Stimulated activated CD4-positive, alpha-beta T cell treated with anti-CD3 and anti-CD28 coated beads, Interleukin-2, amount 100 ng/mL, for 4 hours (primary cell): Measurements from ENCODE around the gene METTL8.

Experiments
- DNase-seq: peaks from one replicate; pipeline ENCODE4 v3.0.0-alpha.2; 2020; ENCODE audit warnings: low read depth

METTL8 gene

GRCh38 chr2:171309455-171310286, 124.1 kb downstream of the METTL8 start:
- DNase-seq = no peak

- DNase-seq = no peak
Observed at GRCh38 chr2:171308280-171309054, 125.3 kb downstream of the METTL8 start.

- DNase-seq = no peak
Observed at GRCh38 chr2:171307560-171307959, 126.2 kb downstream of the METTL8 start.

DNA sequence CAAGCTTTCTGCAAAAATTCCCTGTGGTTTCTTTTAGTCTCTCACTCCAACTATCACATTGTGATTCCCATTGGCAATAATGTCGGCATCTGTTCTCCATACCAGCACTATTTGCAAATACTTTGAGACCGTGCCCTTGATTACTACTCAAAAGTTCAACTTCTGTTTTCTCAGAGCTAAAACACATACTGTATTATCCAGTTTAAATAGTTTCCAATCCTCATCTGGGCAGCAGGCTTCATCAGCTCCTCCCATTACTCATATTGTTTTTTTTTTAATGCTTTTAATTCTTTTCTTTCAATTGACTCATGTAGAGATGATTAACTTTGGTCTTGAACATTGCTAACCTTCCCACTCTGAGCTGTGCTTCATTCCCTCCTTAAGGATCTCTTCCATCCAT, 135.8 kb downstream of the METTL8 start:
- no peak for DNase-seq

DNA sequence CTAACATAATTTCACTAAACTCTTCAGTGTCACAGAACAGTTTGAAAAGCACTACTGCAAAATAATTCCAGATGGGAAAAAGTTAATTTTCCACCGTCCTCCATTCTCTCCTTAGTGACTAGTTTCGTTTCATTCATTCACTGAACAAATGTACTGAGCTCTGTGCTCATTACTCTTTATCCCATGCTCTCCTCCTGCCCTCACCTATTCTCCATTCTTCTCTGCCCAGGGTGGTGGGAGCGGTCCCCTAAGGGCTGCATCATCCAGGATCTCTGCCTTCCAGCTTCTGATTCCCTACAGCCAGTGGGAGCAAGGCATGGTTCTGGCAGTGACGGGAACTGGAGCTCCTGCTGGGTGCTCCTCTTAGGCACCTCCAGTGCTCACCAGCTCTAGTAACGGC, 139.2 kb downstream of the METTL8 start:
- no peak for DNase-seq

DNA sequence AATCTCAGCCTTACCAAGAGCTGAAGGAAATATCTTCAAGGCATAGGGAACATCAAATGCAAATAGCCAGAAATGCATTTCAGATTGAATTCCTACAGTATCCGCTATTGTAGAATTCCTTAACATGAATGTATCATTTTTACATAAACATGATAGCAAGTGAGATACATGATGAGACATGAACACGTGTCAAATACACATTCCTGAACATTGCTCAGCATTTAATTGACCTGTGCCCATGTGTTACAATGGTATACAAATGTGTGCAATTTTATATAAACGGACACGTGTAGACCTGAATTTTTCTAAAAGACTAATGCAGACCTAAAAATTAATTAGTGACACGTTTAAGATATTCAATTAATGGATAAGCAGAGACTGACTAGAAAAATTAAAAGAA, 140.1 kb downstream of the METTL8 start:
- DNase-seq = no peak

DNA sequence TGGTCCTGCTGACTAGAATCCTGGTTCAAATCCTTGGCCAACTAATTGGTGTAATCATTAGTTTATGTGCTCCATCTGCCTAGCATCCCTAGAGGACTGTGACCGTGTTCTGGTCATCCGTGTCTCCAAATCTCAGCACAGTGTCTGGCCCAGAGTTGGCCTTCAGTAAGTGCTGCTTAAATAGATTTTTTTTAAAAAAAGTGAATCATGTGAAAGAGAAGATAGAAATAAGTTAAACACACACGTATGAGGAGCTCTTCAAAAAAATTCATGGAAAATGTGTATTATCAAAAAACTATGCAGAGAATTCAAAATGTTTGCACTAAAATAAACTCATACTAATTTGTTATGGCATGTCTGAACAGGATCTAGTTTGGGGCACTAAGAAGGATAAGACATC, 143.8 kb downstream of the METTL8 start:
- no peak for DNase-seq

GRCh38 chr2:171289316-171289715, 144.5 kb downstream of the METTL8 start:
- DNase-seq = no peak

GRCh38 chr2:171287611-171288010, 146.2 kb downstream of the METTL8 start:
- DNase-seq = no peak

DNA sequence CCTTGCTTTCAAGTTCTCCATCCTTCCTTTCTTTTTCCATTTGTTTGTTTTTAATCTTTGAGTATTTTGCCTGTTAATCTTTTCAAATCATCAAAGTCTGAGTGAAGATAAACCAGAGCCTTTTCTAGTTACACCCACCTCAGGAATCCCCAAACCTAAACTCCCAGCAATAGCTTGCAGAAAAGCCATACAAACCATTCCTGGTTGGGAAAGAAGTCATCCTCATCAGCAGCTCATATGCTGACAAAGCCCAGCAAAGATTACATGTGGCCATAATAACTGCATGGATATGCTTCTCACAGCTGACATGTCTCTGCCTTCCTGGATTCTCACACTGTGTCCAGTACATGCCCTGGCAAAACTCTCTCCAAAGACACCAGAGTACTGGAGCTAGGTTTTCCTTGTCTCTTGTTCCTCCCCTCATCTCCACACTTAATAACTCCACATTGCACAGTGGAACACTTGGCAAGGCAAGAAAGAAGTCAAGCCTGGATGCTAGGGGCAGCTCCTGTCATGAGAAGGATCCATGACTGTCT, 146.7 kb downstream of the METTL8 start:
- no peak for DNase-seq

DNA sequence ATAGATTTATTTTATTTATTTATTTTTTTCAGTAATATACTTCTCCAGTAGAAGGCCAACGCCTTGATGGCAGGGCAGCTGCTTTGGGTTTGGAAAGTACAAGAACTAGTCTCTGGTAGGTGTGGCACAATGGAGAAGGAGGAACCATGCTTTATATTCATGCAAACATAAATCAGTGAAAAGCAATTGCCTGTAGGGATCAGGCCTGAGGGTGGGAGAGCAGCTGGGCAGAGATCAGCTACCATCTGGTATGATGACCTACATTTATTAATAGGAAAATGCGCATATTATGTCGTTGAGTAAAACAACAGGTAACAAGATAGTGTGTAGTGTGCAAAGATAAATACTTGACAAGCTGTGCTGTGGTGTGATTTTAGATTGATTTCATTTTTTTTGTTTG, 152.7 kb downstream of the METTL8 start:
- DNase-seq = no peak

GRCh38 chr2:171279983-171280790, 153.6 kb downstream of the METTL8 start:
- no peak for DNase-seq

GRCh38 chr2:171274757-171275156, 159.0 kb downstream of the METTL8 start:
- DNase-seq = no peak

GRCh38 chr2:171271971-171272436, 161.8 kb downstream of the METTL8 start:
- no peak for DNase-seq

DNA sequence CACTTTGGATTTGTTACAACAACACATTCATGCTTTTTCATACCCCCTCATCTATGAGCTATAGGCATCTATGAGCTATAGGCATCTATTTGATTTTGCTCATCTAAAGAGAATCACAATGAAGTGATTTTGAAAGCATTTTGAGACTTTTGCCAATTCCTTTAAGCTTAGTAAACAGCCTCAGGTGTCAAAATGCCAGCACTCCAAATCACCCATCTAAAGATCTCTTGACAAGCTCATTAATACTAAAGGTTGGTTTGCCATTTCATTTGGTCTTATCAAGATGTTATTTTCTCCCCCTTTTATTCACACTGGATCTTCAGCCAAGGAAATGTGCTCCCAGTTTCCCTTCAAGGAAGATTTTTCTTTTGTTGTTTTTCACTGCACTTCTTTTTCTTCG, 162.4 kb downstream of the METTL8 start:
- no peak for DNase-seq

GRCh38 chr2:171267855-171268629, 165.7 kb downstream of the METTL8 start:
- no peak for DNase-seq
